ENCODE data around the gene SPNS3. TPM values are rescaled to one million over a fixed set of nuclear protein-coding genes. Genes with fewer than 3 reads are reported as not detected.

Gene SPNS3
- total RNA-seq, 3 donors from 2014 or later (not counting 1 experiment from before 2014, with no cell fraction given), result 1.2 to 2.1 (median 1.9) TPM

DNA sequence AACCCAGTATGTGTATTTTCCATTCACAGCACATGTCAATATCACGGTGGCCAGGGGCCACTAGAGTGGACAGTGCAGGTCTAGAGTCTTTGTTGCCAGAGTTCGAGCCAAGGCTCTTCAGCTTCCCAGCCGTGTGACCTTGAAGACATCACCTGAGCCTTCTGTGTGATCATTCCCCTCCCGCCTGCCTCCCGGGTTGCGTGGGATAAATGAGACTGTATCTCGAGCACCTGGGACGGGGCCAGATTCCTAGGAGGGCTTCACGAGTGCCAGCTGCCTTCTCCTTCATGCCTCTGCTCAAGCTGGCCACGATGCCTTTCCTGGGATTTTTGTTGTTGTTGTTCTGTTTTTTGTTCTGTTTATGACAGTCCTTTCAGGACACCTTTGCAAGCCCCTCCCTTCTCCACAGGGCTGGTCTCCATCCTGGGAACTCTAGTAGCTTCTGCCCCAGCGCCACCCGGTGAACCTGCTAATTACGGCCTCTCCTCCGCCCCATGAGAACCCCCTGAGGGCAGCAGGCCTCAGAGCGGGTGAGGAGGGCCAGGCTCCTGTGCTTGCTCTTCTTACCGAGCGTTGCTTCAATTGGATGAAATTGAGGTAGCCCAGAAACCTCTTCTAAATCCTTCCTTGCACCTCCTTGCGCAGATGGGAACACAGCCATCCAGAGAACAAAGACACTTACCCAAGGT lies 68.9 kb downstream of the SPNS3 start:
- Mint-ChIP-seq H3K36me3 (no peaks in the 10 kb centered on the region), H3K9me3 (no peaks in the 10 kb centered on the region), H3K4me3 (peak overlapping the region; percentile 32), H3K27ac (no peak overlapping the region), H3K27me3 (ENCODE audit: low read depth in 2 of 2) (peaks cover 40 to 46% of the 10 kb centered on the region in 2 donors), H3K4me1 (peaks cover 15 to 21% of the 10 kb centered on the region in 2 donors)
- Histone ChIP-seq H3K27ac (ENCODE audit: low read length) (no peak overlapping the region), H3K4me3 (ENCODE audit: low read length) (no peak overlapping the region), H3K27me3 (ENCODE audit: control insufficient read depth, insufficient read depth, low read length) (peaks cover 35% of the 10 kb centered on the region), H3K4me1 (ENCODE audit: control insufficient read depth, insufficient read depth, low read length) (peaks cover 41% of the 10 kb centered on the region), H3K36me3 (ENCODE audit: control insufficient read depth, insufficient read depth, low read length) (no peaks in the 10 kb centered on the region), H3K9me3 (ENCODE audit: control insufficient read depth, insufficient read depth, low read length) (no peaks in the 10 kb centered on the region)
- TF ChIP-seq, protein P1, sequence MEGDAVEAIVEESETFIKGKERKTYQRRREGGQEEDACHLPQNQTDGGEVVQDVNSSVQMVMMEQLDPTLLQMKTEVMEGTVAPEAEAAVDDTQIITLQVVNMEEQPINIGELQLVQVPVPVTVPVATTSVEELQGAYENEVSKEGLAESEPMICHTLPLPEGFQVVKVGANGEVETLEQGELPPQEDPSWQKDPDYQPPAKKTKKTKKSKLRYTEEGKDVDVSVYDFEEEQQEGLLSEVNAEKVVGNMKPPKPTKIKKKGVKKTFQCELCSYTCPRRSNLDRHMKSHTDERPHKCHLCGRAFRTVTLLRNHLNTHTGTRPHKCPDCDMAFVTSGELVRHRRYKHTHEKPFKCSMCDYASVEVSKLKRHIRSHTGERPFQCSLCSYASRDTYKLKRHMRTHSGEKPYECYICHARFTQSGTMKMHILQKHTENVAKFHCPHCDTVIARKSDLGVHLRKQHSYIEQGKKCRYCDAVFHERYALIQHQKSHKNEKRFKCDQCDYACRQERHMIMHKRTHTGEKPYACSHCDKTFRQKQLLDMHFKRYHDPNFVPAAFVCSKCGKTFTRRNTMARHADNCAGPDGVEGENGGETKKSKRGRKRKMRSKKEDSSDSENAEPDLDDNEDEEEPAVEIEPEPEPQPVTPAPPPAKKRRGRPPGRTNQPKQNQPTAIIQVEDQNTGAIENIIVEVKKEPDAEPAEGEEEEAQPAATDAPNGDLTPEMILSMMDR (IDR thresholded peaks at IDR 0.05), result no peak
- DNase-seq (no peak), ATAC-seq (no peak)
- whole genome bisulfite sequencing (ENCODE audit: insufficient coverage), result 87% methylated on average over 18 of the region's 18 CpGs
- intact Hi-C loops (cut with micrococcal nuclease), result no loop called here

DNA sequence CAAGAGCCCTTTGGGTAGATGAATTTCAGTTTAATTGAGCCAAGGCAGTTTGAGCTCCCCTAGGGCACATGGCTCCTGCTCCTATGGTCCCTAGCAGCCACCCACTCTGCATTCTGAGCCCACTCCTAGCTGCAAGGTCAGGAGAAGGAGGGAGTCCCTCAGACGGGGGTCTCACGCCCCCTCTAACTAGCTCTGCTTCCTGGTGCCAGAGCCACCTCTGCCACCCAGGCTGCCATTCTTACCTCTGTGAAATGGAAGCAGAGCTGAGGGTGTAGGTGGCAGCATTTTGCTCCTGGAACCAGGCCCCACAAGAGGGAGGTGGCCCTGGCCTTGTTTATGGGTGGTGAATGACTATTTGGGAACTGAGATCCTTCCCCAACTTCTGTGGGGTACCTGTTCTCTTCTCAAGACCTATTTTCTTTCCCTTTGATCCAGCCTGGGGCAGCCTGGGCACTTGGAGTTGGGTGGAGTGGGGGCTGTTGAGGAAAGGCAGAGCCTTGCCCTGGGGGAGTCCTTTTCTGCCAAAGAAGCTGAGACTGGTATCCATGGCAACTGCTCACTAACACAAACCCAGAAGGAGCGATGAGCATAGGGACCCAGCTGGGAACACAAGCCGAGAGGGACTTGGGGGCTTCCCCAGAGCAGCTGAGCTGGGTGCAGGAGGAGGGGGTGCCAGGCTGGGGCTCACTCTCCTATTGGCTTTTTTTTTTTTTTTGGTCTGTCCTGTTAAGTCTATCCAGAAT lies 69.7 kb downstream of the SPNS3 start:
- Mint-ChIP-seq H3K4me1 (peaks cover 20 to 25% of the 10 kb centered on the region in 2 donors), H3K36me3 (no peaks in the 10 kb centered on the region), H3K4me3 (no peak overlapping the region), H3K27me3 (ENCODE audit: low read depth in 2 of 2) (peaks cover 40 to 55% of the 10 kb centered on the region in 2 donors), H3K9me3 (no peaks in the 10 kb centered on the region), H3K27ac (no peak overlapping the region)
- Histone ChIP-seq H3K9me3 (ENCODE audit: control insufficient read depth, insufficient read depth, low read length) (no peaks in the 10 kb centered on the region), H3K4me1 (ENCODE audit: control insufficient read depth, insufficient read depth, low read length) (peaks cover 37% of the 10 kb centered on the region), H3K27ac (ENCODE audit: low read length) (no peak overlapping the region), H3K4me3 (ENCODE audit: low read length) (no peak overlapping the region), H3K36me3 (ENCODE audit: control insufficient read depth, insufficient read depth, low read length) (no peaks in the 10 kb centered on the region), H3K27me3 (ENCODE audit: control insufficient read depth, insufficient read depth, low read length) (peaks cover 35% of the 10 kb centered on the region)
- DNase-seq, result no peak
- ATAC-seq, result no peak
- intact Hi-C loops (cut with micrococcal nuclease), result no loop called here
- TF ChIP-seq, protein P1 (IDR thresholded peaks at IDR 0.05), result no peak
- WGBS (ENCODE audit: insufficient coverage), result 82% methylated on average over 4 of the region's 4 CpGs

DNA sequence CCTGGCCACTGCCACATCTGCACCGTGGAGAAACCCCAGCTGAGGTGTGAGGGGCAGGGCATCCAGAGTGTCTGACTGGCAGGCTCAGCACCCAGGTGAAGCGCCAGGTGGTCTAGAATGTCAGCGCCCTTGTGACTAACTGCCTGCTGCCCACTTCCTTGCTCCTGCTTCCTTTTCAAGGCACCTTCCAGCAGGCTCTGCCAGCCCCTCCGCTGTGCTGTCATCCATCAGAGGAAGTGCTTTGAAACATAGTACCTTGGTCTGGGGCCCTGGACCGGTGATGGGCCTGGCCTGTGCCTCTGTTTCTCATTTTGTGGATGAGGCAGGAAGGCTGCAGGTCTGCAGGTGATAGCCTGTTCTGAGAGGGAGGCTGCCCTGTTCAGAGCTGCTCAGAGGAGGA lies 70.4 kb downstream of the SPNS3 start:
- intact Hi-C loops (cut with micrococcal nuclease), result no loop called here
- H3K9me3 Mint-ChIP-seq, result no peaks in the 10 kb centered on the region

More for the DNA sequence above, 70.4 kb downstream of the SPNS3 start:
- H3K27ac Mint-ChIP-seq, result no peak overlapping the region
- Histone ChIP-seq H3K27me3 (ENCODE audit: control insufficient read depth, insufficient read depth, low read length) (peaks cover 35% of the 10 kb centered on the region), H3K36me3 (ENCODE audit: control insufficient read depth, insufficient read depth, low read length) (no peaks in the 10 kb centered on the region), H3K4me3 (ENCODE audit: low read length) (no peak overlapping the region), H3K27ac (ENCODE audit: low read length) (no peak overlapping the region), H3K9me3 (ENCODE audit: control insufficient read depth, insufficient read depth, low read length) (no peaks in the 10 kb centered on the region), H3K4me1 (ENCODE audit: control insufficient read depth, insufficient read depth, low read length) (peaks cover 43% of the 10 kb centered on the region)
- H3K27me3 Mint-ChIP-seq (ENCODE audit: low read depth in 2 of 2), result peaks cover 44 to 62% of the 10 kb centered on the region in 2 donors
- H3K4me1 Mint-ChIP-seq, result peaks cover 28 to 33% of the 10 kb centered on the region in 2 donors
- no peak overlapping the region for H3K4me3 Mint-ChIP-seq
- 13% methylated on average over 5 of the region's 5 CpGs for WGBS (ENCODE audit: insufficient coverage)
- DNase-seq (no peak), ATAC-seq (no peak)
- TF ChIP-seq, protein P1 (IDR thresholded peaks at IDR 0.05), result no peak
- no peaks in the 10 kb centered on the region for H3K36me3 Mint-ChIP-seq

Measured in natural killer cell (primary cell).